ENCODE measurements around the gene CALML6. TPM values are rescaled to one million over a fixed set of nuclear protein-coding genes. Genes with fewer than 3 reads are reported as not detected.

The CALML6 gene
- total and polyA plus RNA-seq, 2 of the 4 experiments (the other 2 are of a cell fraction): 0.91 TPM; not detected in 1

DNA sequence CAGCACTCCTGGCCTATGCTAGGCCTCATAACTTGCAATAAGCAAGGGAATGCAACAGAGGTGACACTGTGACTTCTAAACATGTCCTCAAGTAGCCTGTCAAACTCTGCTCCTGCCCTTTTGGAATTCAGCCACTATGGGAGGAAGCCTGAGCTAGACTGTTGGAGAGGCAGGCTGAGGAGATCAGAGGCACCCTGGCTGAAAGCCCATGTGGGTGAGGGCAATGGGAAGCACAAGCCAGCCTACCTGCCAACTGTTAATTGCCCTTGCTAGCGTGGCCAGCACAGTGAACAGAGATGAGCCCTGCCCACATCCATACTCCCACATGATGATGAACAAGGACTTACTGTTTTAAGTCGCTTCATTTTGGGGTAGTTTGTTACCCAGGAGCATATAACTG is 41.9 kb upstream of the CALML6 start:
- H3K4me3 ChIP-seq (ENCODE audit: insufficient read depth, low read depth, low read length): no peak overlapping the region
- H3K4me1 ChIP-seq (ENCODE audit: control insufficient read depth, insufficient read depth, low read length): peaks cover 20% of the 10 kb centered on the region
- H3K18ac ChIP-seq (ENCODE audit: low read depth, low read length): no peak overlapping the region
- peaks cover 25% of the 10 kb centered on the region for H3K36me3 ChIP-seq (ENCODE audit: control insufficient read depth, insufficient read depth, low read length)
- no peak overlapping the region for H3K56ac ChIP-seq (ENCODE audit: extremely low read depth, insufficient read depth, low read length)
- H3K9ac ChIP-seq (ENCODE audit: low read depth, low read length): no peak overlapping the region
- H2AK9ac ChIP-seq (replicated peaks; ENCODE audit: low read depth, low read length, poor library complexity): no peak overlapping the region
- H3K14ac ChIP-seq (replicated peaks; ENCODE audit: low read depth, low read length): no peak overlapping the region
- no peak overlapping the region for H4K8ac ChIP-seq (ENCODE audit: low read depth in 2 of 2, low read length in 2 of 2)
- no peak overlapping the region for H2BK15ac ChIP-seq (ENCODE audit: low read depth, low read length)
- TF ChIP-seq MAZ (IDR thresholded peaks at IDR 0.05; ENCODE audit: borderline replicate concordance, low read depth, low read length): no peak
- TF ChIP-seq, protein P1, sequence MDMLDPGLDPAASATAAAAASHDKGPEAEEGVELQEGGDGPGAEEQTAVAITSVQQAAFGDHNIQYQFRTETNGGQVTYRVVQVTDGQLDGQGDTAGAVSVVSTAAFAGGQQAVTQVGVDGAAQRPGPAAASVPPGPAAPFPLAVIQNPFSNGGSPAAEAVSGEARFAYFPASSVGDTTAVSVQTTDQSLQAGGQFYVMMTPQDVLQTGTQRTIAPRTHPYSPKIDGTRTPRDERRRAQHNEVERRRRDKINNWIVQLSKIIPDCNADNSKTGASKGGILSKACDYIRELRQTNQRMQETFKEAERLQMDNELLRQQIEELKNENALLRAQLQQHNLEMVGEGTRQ (IDR thresholded peaks at IDR 0.05; ENCODE audit: low read depth, low read length): no peak
- no peak for TF ChIP-seq NFE2L2 (IDR thresholded peaks at IDR 0.05; ENCODE audit: low read depth, low read length)
- TF ChIP-seq MAFK (IDR thresholded peaks at IDR 0.05; ENCODE audit: low read depth, low read length): no peak
- TF ChIP-seq, protein P2, sequence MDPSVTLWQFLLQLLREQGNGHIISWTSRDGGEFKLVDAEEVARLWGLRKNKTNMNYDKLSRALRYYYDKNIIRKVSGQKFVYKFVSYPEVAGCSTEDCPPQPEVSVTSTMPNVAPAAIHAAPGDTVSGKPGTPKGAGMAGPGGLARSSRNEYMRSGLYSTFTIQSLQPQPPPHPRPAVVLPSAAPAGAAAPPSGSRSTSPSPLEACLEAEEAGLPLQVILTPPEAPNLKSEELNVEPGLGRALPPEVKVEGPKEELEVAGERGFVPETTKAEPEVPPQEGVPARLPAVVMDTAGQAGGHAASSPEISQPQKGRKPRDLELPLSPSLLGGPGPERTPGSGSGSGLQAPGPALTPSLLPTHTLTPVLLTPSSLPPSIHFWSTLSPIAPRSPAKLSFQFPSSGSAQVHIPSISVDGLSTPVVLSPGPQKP (IDR thresholded peaks at IDR 0.05; ENCODE audit: borderline replicate concordance, low read depth, low read length): no peak
- TF ChIP-seq BHLHE40 (IDR thresholded peaks at IDR 0.05; ENCODE audit: low read depth, low read length): no peak
- no peak for TF ChIP-seq CHD1 (IDR thresholded peaks at IDR 0.05; ENCODE audit: low read depth, low read length)
- no peak for TF ChIP-seq MXI1 (IDR thresholded peaks at IDR 0.05; ENCODE audit: borderline replicate concordance, low read depth, low read length)
- no peak for TF ChIP-seq RAD21 (IDR thresholded peaks at IDR 0.05; ENCODE audit: low read length)
- TF ChIP-seq, protein P3, sequence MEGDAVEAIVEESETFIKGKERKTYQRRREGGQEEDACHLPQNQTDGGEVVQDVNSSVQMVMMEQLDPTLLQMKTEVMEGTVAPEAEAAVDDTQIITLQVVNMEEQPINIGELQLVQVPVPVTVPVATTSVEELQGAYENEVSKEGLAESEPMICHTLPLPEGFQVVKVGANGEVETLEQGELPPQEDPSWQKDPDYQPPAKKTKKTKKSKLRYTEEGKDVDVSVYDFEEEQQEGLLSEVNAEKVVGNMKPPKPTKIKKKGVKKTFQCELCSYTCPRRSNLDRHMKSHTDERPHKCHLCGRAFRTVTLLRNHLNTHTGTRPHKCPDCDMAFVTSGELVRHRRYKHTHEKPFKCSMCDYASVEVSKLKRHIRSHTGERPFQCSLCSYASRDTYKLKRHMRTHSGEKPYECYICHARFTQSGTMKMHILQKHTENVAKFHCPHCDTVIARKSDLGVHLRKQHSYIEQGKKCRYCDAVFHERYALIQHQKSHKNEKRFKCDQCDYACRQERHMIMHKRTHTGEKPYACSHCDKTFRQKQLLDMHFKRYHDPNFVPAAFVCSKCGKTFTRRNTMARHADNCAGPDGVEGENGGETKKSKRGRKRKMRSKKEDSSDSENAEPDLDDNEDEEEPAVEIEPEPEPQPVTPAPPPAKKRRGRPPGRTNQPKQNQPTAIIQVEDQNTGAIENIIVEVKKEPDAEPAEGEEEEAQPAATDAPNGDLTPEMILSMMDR (conservative IDR thresholded peaks at IDR 0.05; ENCODE audit: low read depth, low read length): no peak
- no peak for TF ChIP-seq CEBPB (IDR thresholded peaks at IDR 0.05; ENCODE audit: low read depth, low read length)
- no peak for TF ChIP-seq POLR2A (IDR thresholded peaks at IDR 0.05; ENCODE audit: low read depth, low read length)
- TF ChIP-seq RCOR1 (IDR thresholded peaks at IDR 0.05; ENCODE audit: insufficient replicate concordance, low read length): no peak
- no peak for TF ChIP-seq FOS (IDR thresholded peaks at IDR 0.05; ENCODE audit: low read depth, low read length)
- no peak for TF ChIP-seq SMC3 (IDR thresholded peaks at IDR 0.05; ENCODE audit: low read depth, low read length)
- no CpG with 5 or more reads among the region's 2 CpGs for WGBS, 2 experiments (ENCODE audit: extremely low coverage in 2 of 2, insufficient read length in 1 of 2)
- DNase-seq (no peak), ATAC-seq (ENCODE audit: low read depth) (no peak)
- H2BK120ac ChIP-seq (ENCODE audit: low read depth, low read length): no peak overlapping the region
- 0 out of 2 replicates have a peak overlapping the region, but pooled peaks have one; percentile 21 for H3K23ac ChIP-seq (ENCODE audit: low read depth, low read length)
- no peak overlapping the region for H2AFZ ChIP-seq (replicated peaks; ENCODE audit: low read length, poor library complexity)
- intact Hi-C loops (cut with micrococcal nuclease) (no loop called here), in situ Hi-C loops (cut with MboI; ENCODE audit: low sequenced_read_pairs) (no loop called here), dilution Hi-C loops (cut with HindIII; ENCODE audit: low sequenced_read_pairs, unreplicated experiment) (no loop called here)
- H2AK5ac ChIP-seq (ENCODE audit: low read depth, low read length): no peak overlapping the region
- POLR2A ChIA-PET (ENCODE audit: unreplicated experiment): no interaction called here
- no peak overlapping the region for H3K4ac ChIP-seq (ENCODE audit: low read depth, low read length)
- BruUV-seq (replicated peaks): no TSS peak
- no peak overlapping the region for H3K4me2 ChIP-seq (ENCODE audit: low read depth, low read length)
- H3K9me3 ChIP-seq (ENCODE audit: control insufficient read depth, insufficient read depth, low read length): no peaks in the 10 kb centered on the region
- peaks cover 100% of the 10 kb centered on the region for H4K20me1 ChIP-seq (ENCODE audit: insufficient read depth, low read length)
- H3K27me3 ChIP-seq (ENCODE audit: control insufficient read depth, insufficient read depth, low read length): no peaks in the 10 kb centered on the region
- no peak overlapping the region for H4K5ac ChIP-seq (ENCODE audit: low read depth, low read length)
- CTCF ChIA-PET: no interaction called here
- peaks cover 60% of the 10 kb centered on the region for H3K9me1 ChIP-seq (ENCODE audit: insufficient read depth, low read length)
- H3K27ac ChIP-seq (ENCODE audit: insufficient read depth, low read length): no peak overlapping the region
- H3K79me1 ChIP-seq (ENCODE audit: low read depth in 1 of 2, low read length in 2 of 2): peaks cover 0 to 69% of the 10 kb centered on the region in 2 experiments; a peak in 2 of 4 replicates
- no peak overlapping the region for H4K91ac ChIP-seq (ENCODE audit: insufficient read depth, low read depth, low read length)
- no peak overlapping the region for H2BK5ac ChIP-seq (ENCODE audit: low read depth, low read length, poor library complexity, severe bottlenecking)
- H2BK20ac ChIP-seq (ENCODE audit: low read depth, low read length): no peak overlapping the region

Measured in IMR-90 (cell line).